ENCODE data around the gene PTGDS. TPM values are rescaled to one million over a fixed set of nuclear protein-coding genes. Genes with fewer than 3 reads are reported as not detected.

PTGDS gene
- total and polyA plus RNA-seq, 3 experiments from 2014 or later = 0.24 to 5.5 (median 0.49) TPM

- no peaks in the 10 kb centered on the region for H3K9me3 ChIP-seq (ENCODE audit: low read length)
- H3K4me3 ChIP-seq (ENCODE audit: low read length) = no peak overlapping the region
- peaks cover 0 to 4% (median 0%) of the 10 kb centered on the region in 3 donors for H3K4me1 Mint-ChIP-seq
- ChIA-PET CTCF (interaction anchor here (1.3 kb wide), 1 partner anchor 13 kb away, joined by 4 read pairs; no protein-coding TSS in a partner anchor), POLR2A (no interaction called here)
- H3K27me3 ChIP-seq (ENCODE audit: insufficient read depth, low read length, poor library complexity, severe bottlenecking) = no peaks in the 10 kb centered on the region
- no peak overlapping the region for H3K27ac ChIP-seq (ENCODE audit: low read depth, low read length)
- no peak overlapping the region for H3K4me3 Mint-ChIP-seq
- H3K9me3 Mint-ChIP-seq = no peaks in the 10 kb centered on the region
- no peaks in the 10 kb centered on the region for H3K36me3 ChIP-seq (ENCODE audit: insufficient read depth, low read length)
- DNase-seq = no peak
- H3K27me3 Mint-ChIP-seq = no peaks in the 10 kb centered on the region
- H3K4me1 ChIP-seq (ENCODE audit: insufficient read depth, low read length) = no peaks in the 10 kb centered on the region
- peaks cover 0 to 57% (median 0%) of the 10 kb centered on the region in 3 donors for H3K36me3 Mint-ChIP-seq
- H3K27ac Mint-ChIP-seq = no peak overlapping the region
Observed at GRCh38 chr9:137015976-137016375, 38.7 kb downstream of the PTGDS start.

- ChIA-PET CTCF (interaction anchor here (1.3 kb wide), 1 partner anchor 12 kb away, joined by 4 read pairs; no protein-coding TSS in a partner anchor), POLR2A (no interaction called here)
- no peaks in the 10 kb centered on the region for H3K9me3 Mint-ChIP-seq
- Histone ChIP-seq H3K4me3 (ENCODE audit: low read length) (no peak overlapping the region), H3K27ac (ENCODE audit: low read depth, low read length) (no peak overlapping the region), H3K4me1 (ENCODE audit: insufficient read depth, low read length) (no peaks in the 10 kb centered on the region), H3K36me3 (ENCODE audit: insufficient read depth, low read length) (no peaks in the 10 kb centered on the region), H3K9me3 (ENCODE audit: low read length) (no peaks in the 10 kb centered on the region), H3K27me3 (ENCODE audit: insufficient read depth, low read length, poor library complexity, severe bottlenecking) (no peaks in the 10 kb centered on the region)
- H3K4me3 Mint-ChIP-seq = no peak overlapping the region
- no peaks in the 10 kb centered on the region for H3K27me3 Mint-ChIP-seq
- no peak for DNase-seq
- peaks cover 0 to 54% (median 0%) of the 10 kb centered on the region in 3 donors for H3K36me3 Mint-ChIP-seq
- H3K4me1 Mint-ChIP-seq = peaks cover 0 to 4% (median 0%) of the 10 kb centered on the region in 3 donors
- peak overlapping the region in 1 of 8 donors; percentile 60 for H3K27ac Mint-ChIP-seq
Observed at GRCh38 chr9:137016436-137016835, 39.1 kb downstream of the PTGDS start.

GRCh38 chr9:137017071-137017470, 39.8 kb downstream of the PTGDS start:
- ChIA-PET CTCF (interaction anchor here (1.3 kb wide), 1 partner anchor 12 kb away, joined by 4 read pairs; no protein-coding TSS in a partner anchor), POLR2A (no interaction called here)
- Mint-ChIP-seq H3K36me3 (peaks cover 0 to 50% (median 2%) of the 10 kb centered on the region in 3 donors), H3K9me3 (no peaks in the 10 kb centered on the region), H3K27me3 (no peaks in the 10 kb centered on the region), H3K27ac (peak overlapping the region in 2 of 8 donors; percentile 54), H3K4me1 (peaks cover under 1 to 4% (median 3%) of the 10 kb centered on the region in 3 donors), H3K4me3 (no peak overlapping the region)
- Histone ChIP-seq H3K4me3 (ENCODE audit: low read length) (no peak overlapping the region), H3K27me3 (ENCODE audit: insufficient read depth, low read length, poor library complexity, severe bottlenecking) (no peaks in the 10 kb centered on the region), H3K27ac (ENCODE audit: low read depth, low read length) (no peak overlapping the region), H3K9me3 (ENCODE audit: low read length) (no peaks in the 10 kb centered on the region), H3K4me1 (ENCODE audit: insufficient read depth, low read length) (no peaks in the 10 kb centered on the region), H3K36me3 (ENCODE audit: insufficient read depth, low read length) (no peaks in the 10 kb centered on the region)
- no peak for DNase-seq

DNA sequence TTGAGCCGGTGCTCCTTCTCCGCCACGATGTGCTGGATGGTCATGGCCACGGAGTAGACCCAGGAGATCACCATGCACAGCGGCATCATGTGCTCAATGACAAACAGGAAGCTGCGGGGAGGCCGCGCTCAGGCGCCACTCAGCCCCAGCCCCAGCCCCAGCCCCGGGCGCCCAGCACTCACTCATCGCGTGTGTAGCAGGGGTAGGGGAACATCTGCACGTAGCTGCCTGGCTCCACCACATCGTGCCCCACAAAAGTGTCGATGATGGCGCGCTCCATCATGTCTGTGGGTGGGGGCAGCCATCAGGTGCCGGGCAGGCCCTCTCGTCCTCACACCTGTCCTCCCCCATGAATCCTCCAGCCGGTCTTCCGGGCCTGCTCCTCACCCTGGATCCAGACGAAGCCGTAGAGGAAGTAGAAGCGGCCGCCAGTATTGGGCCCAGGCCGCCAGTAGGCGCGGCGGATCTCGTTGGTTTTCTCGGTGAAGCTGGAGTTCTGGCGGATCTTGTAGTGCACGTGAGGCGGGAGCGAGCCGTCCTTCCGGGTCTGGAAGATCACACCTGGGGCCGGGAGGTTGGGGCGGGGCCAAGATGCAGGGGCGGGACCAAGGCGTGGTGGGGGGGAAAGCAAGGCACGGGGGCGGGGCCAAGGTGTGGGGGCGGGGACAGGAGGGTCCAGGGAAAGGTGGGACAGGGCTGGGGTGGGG, 40.6 kb downstream of the PTGDS start:
- H3K27ac Mint-ChIP-seq = peak overlapping the region in 1 of 8 donors; percentile 60
- no peak overlapping the region for H3K4me3 Mint-ChIP-seq
- Histone ChIP-seq H3K36me3 (ENCODE audit: insufficient read depth, low read length) (no peaks in the 10 kb centered on the region), H3K4me3 (ENCODE audit: low read length) (no peak overlapping the region), H3K27me3 (ENCODE audit: insufficient read depth, low read length, poor library complexity, severe bottlenecking) (no peaks in the 10 kb centered on the region), H3K4me1 (ENCODE audit: insufficient read depth, low read length) (no peaks in the 10 kb centered on the region), H3K9me3 (ENCODE audit: low read length) (no peaks in the 10 kb centered on the region), H3K27ac (ENCODE audit: low read depth, low read length) (no peak overlapping the region)
- ChIA-PET CTCF (interaction anchor here (1.0 to 2.3 kb wide), 2 partner anchors 11 to 12 kb away, joined by 3 to 9 read pairs; no protein-coding TSS in a partner anchor), POLR2A (no interaction called here)
- H3K36me3 Mint-ChIP-seq = peaks cover 0 to 46% (median 3%) of the 10 kb centered on the region in 3 donors
- no peak for DNase-seq
- H3K9me3 Mint-ChIP-seq = no peaks in the 10 kb centered on the region
- H3K4me1 Mint-ChIP-seq = peaks cover 2 to 5% (median 4%) of the 10 kb centered on the region in 3 donors
- no peaks in the 10 kb centered on the region for H3K27me3 Mint-ChIP-seq

DNA sequence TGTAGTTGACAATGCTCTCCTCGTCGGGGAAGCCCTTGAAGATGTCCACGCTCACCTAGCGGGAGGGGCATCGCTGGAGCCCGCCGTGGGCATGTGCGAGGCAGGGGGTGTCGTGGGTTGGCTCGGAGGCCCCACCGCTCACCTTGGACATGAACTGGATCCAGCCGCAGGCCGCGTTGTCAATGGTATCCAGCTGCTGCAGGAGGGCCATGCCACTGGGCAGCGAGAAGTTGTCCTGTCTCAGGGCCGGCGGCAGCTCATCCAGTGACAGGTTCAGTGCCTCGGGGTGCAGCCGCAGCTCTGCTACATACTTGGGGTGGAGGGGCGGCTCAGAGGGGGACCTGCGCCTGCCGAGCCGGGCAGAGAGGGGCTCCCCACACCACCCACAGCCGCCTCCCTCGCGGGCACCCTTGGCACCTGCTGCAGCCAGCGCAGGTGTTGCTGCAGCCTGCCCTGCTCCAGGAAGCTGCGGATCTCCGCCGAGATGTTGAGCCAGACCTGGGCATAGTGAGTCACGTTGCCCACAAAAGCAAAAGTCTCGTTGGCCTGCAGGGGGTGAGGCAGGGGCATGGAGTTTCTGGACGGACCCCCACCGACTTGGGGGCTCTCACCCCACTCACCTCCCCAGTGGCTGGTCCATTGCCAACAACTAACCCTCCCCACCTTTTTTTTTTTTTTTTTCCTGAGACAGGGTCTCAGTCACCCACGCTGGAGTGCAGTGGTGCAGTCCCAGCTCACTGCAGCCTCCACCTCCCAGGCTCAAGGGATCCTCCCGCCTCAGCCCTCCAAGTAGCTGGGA, 41.7 kb downstream of the PTGDS start:
- no peak for DNase-seq
- Mint-ChIP-seq H3K4me1 (peaks cover 2 to 9% (median 5%) of the 10 kb centered on the region in 3 donors), H3K9me3 (no peaks in the 10 kb centered on the region), H3K36me3 (peaks cover 0 to 43% (median 3%) of the 10 kb centered on the region in 3 donors), H3K27ac (no peak overlapping the region), H3K4me3 (no peak overlapping the region), H3K27me3 (no peaks in the 10 kb centered on the region)
- Histone ChIP-seq H3K4me3 (ENCODE audit: low read length) (no peak overlapping the region), H3K9me3 (ENCODE audit: low read length) (no peaks in the 10 kb centered on the region), H3K27ac (ENCODE audit: low read depth, low read length) (no peak overlapping the region), H3K36me3 (ENCODE audit: insufficient read depth, low read length) (no peaks in the 10 kb centered on the region), H3K27me3 (ENCODE audit: insufficient read depth, low read length, poor library complexity, severe bottlenecking) (no peaks in the 10 kb centered on the region), H3K4me1 (ENCODE audit: insufficient read depth, low read length) (no peaks in the 10 kb centered on the region)
- CTCF ChIA-PET = interaction anchor here (0.7 to 5.7 kb wide), 4 partner anchors 10 to 71 kb away, joined by 3 to 34 read pairs (median 6); no protein-coding TSS in a partner anchor
- POLR2A ChIA-PET = no interaction called here

GRCh38 chr9:137019891-137020683, 42.8 kb downstream of the PTGDS start:
- Histone ChIP-seq H3K4me1 (ENCODE audit: insufficient read depth, low read length) (no peaks in the 10 kb centered on the region), H3K9me3 (ENCODE audit: low read length) (no peaks in the 10 kb centered on the region), H3K4me3 (ENCODE audit: low read length) (no peak overlapping the region), H3K27ac (ENCODE audit: low read depth, low read length) (no peak overlapping the region), H3K27me3 (ENCODE audit: insufficient read depth, low read length, poor library complexity, severe bottlenecking) (no peaks in the 10 kb centered on the region), H3K36me3 (ENCODE audit: insufficient read depth, low read length) (no peaks in the 10 kb centered on the region)
- peaks cover 0 to 34% (median 3%) of the 10 kb centered on the region in 3 donors for H3K36me3 Mint-ChIP-seq
- peaks cover 2 to 18% (median 5%) of the 10 kb centered on the region in 3 donors for H3K4me1 Mint-ChIP-seq
- H3K9me3 Mint-ChIP-seq = no peaks in the 10 kb centered on the region
- DNase-seq = no peak
- no peaks in the 10 kb centered on the region for H3K27me3 Mint-ChIP-seq
- H3K4me3 Mint-ChIP-seq = peak overlapping the region in 1 of 7 donors; percentile 59
- ChIA-PET POLR2A (interaction anchor here (0.6 kb wide), 1 partner anchor 21 kb away, joined by 3 read pairs; no protein-coding TSS in a partner anchor), CTCF (interaction anchor here (0.7 to 5.7 kb wide), 4 partner anchors 9 to 72 kb away, joined by 3 to 34 read pairs (median 6); no protein-coding TSS in a partner anchor)
- peak overlapping the region in 1 of 8 donors; percentile 43 for H3K27ac Mint-ChIP-seq

DNA sequence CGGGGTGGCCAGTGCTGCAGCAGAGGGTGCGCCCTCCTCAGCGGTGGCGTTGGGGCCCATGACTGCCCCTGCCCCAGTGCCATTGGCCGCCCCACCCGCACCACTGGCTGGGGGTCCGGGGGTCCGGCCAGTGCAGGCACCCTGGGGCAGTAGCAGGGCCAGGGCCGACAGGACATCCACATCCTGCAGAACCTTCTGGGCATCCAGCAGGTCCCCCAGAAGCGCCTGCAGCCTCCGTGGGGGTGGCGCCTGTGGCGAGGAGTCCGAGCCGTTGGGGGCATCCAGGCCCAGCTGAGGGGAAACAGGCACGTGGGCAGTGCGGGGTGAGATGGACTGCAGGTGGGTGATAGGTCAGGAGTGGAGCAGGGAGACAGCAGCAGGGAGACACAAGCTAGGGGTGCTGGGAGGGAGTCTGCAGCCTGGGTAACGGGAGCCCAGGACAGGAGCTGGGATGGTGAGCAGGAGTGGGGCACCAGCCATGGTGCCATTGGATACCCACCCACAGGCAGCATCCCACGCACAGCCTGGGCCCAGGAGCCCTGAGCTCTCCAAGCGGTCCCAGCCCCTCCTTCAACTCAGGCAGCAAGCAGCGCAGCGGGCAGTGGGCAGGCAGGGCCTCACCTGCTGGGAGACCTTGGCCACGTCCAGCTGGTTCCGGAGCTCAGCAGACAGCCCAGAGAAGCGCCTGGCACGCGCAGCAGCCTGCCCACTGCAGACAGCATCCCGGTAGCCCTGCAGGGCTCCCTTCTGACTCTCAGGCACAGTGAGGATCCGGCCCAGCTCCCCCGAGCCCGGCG, 43.7 kb downstream of the PTGDS start:
- CTCF ChIA-PET = interaction anchor here (0.8 to 5.7 kb wide), 5 partner anchors 8 to 47 kb away, joined by 4 to 34 read pairs (median 5); partner anchors contain the start of gene CLIC3
- POLR2A ChIA-PET = interaction anchor here (0.6 kb wide), 2 partner anchors 14 to 22 kb away, joined by 3 read pairs; no protein-coding TSS in a partner anchor
- H3K4me1 Mint-ChIP-seq = peaks cover 5 to 21% (median 5%) of the 10 kb centered on the region in 3 donors
- Histone ChIP-seq H3K36me3 (ENCODE audit: insufficient read depth, low read length) (no peaks in the 10 kb centered on the region), H3K27ac (ENCODE audit: low read depth, low read length) (no peak overlapping the region), H3K27me3 (ENCODE audit: insufficient read depth, low read length, poor library complexity, severe bottlenecking) (no peaks in the 10 kb centered on the region), H3K4me1 (ENCODE audit: insufficient read depth, low read length) (no peaks in the 10 kb centered on the region), H3K4me3 (ENCODE audit: low read length) (no peak overlapping the region), H3K9me3 (ENCODE audit: low read length) (no peaks in the 10 kb centered on the region)
- peaks cover 0 to 29% (median 3%) of the 10 kb centered on the region in 3 donors for H3K36me3 Mint-ChIP-seq
- H3K27ac Mint-ChIP-seq = peak overlapping the region in 1 of 8 donors; percentile 78
- DNase-seq = no peak
- no peaks in the 10 kb centered on the region for H3K27me3 Mint-ChIP-seq
- H3K9me3 Mint-ChIP-seq = no peaks in the 10 kb centered on the region
- no peak overlapping the region for H3K4me3 Mint-ChIP-seq
